DND-41 (cell line): ENCODE data around the gene TBC1D13.

Experiments
- CTCF ChIP-seq: IDR thresholded peaks from 2 replicates; pipeline ENCODE4 v1.5.1; 2012; ENCODE audit warnings: borderline replicate concordance, low read length, moderate library complexity, mild to moderate bottlenecking; ENCODE audit not compliant: poor library complexity, severe bottlenecking; ENCODE audit errors: extremely low read depth
- EZH2 ChIP-seq: IDR thresholded peaks from 3 replicates; pipeline ENCODE4 v1.6.1; 2012; ENCODE audit warnings: borderline replicate concordance, low read depth, mild to moderate bottlenecking, moderate library complexity, low read length, inconsistent platforms; ENCODE audit not compliant: severe bottlenecking

GRCh38 chr9:128785427-128785826, 1.6 kb upstream of the TBC1D13 start:
- TF ChIP-seq CTCF (no peak), EZH2 (no peak)
